ENCODE data around the gene PBX1.

Gene PBX1

GRCh38 chr1:164773102-164773501, 214.1 kb downstream of the PBX1 start:
- H3K9ac ChIP-seq (ENCODE audit: low read length), result no peak overlapping the region
- H2AFZ ChIP-seq (ENCODE audit: low read depth, low read length), result no peak overlapping the region
- H3K4me2 ChIP-seq (ENCODE audit: low read length), result no peak overlapping the region
- no peaks in the 10 kb centered on the region for H3K36me3 ChIP-seq (replicated peaks; ENCODE audit: low read depth, low read length)
- no peak for TF ChIP-seq EZH2phosphoT487 (IDR thresholded peaks at IDR 0.05; ENCODE audit: low read depth)
- TF ChIP-seq CTCF (IDR thresholded peaks at IDR 0.05; ENCODE audit: low read depth, low read length), result no peak
- peaks cover 3% of the 10 kb centered on the region; the same call in 1 of the 2 replicates for H3K27me3 ChIP-seq (ENCODE audit: low read depth, low read length)
- H4K20me1 ChIP-seq (ENCODE audit: insufficient read depth, low read length), result no peaks in the 10 kb centered on the region
- H3K9me3 ChIP-seq (ENCODE audit: insufficient read depth, low read length), result no peaks in the 10 kb centered on the region
- no peaks in the 10 kb centered on the region for H3K4me1 ChIP-seq (ENCODE audit: low read length)
- H3K4me3 ChIP-seq (ENCODE audit: low read length), result no peak overlapping the region
- no peaks in the 10 kb centered on the region for H3K79me2 ChIP-seq (ENCODE audit: low read length)
- no peak overlapping the region for H3K27ac ChIP-seq (ENCODE audit: low read length)

DNA sequence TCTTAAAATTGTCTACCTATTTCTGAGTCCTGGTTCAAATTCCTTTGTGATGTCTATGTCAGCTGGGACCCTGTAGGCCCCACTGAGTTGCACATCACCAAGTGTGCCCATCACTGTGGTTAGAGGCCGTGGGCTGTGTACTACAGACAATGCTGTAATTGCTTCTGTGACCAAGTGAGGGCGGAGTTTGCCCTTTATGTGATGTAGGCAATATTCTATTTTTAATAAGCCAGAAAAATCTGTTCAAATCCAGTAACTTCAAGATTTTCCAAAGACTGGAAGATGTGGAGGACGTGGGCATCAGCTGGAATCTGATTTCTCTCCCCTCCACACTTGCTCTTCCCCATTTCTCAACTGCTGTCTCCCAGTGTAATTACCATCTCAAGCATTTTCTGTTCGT, 215.4 kb downstream of the PBX1 start:
- Histone ChIP-seq H4K20me1 (ENCODE audit: insufficient read depth, low read length) (no peaks in the 10 kb centered on the region), H3K9me3 (ENCODE audit: insufficient read depth, low read length) (no peaks in the 10 kb centered on the region), H3K27ac (ENCODE audit: low read length) (no peak overlapping the region), H2AFZ (ENCODE audit: low read depth, low read length) (no peak overlapping the region), H3K36me3 (replicated peaks; ENCODE audit: low read depth, low read length) (no peaks in the 10 kb centered on the region), H3K27me3 (ENCODE audit: low read depth, low read length) (peaks cover 3% of the 10 kb centered on the region; the same call in 1 of the 2 replicates), H3K4me2 (ENCODE audit: low read length) (no peak overlapping the region), H3K4me3 (ENCODE audit: low read length) (no peak overlapping the region), H3K9ac (ENCODE audit: low read length) (no peak overlapping the region), H3K4me1 (ENCODE audit: low read length) (no peaks in the 10 kb centered on the region), H3K79me2 (ENCODE audit: low read length) (no peaks in the 10 kb centered on the region)
- TF ChIP-seq EZH2phosphoT487 (IDR thresholded peaks at IDR 0.05; ENCODE audit: low read depth) (no peak), CTCF (IDR thresholded peaks at IDR 0.05; ENCODE audit: low read depth, low read length) (peak; percentile 17; the same call in 1 of the 2 replicates)

GRCh38 chr1:164774819-164775654, 216.1 kb downstream of the PBX1 start:
- Histone ChIP-seq H3K27ac (ENCODE audit: low read length) (no peak overlapping the region), H3K4me3 (ENCODE audit: low read length) (no peak overlapping the region), H3K4me2 (ENCODE audit: low read length) (no peak overlapping the region), H2AFZ (ENCODE audit: low read depth, low read length) (no peak overlapping the region), H3K36me3 (replicated peaks; ENCODE audit: low read depth, low read length) (no peaks in the 10 kb centered on the region), H3K4me1 (ENCODE audit: low read length) (no peaks in the 10 kb centered on the region), H4K20me1 (ENCODE audit: insufficient read depth, low read length) (no peaks in the 10 kb centered on the region), H3K9ac (ENCODE audit: low read length) (no peak overlapping the region), H3K79me2 (ENCODE audit: low read length) (no peaks in the 10 kb centered on the region), H3K9me3 (ENCODE audit: insufficient read depth, low read length) (no peaks in the 10 kb centered on the region), H3K27me3 (ENCODE audit: low read depth, low read length) (peaks cover 7% of the 10 kb centered on the region)
- TF ChIP-seq CTCF (IDR thresholded peaks at IDR 0.05; ENCODE audit: low read depth, low read length) (no peak), EZH2phosphoT487 (IDR thresholded peaks at IDR 0.05; ENCODE audit: low read depth) (no peak)

DNA sequence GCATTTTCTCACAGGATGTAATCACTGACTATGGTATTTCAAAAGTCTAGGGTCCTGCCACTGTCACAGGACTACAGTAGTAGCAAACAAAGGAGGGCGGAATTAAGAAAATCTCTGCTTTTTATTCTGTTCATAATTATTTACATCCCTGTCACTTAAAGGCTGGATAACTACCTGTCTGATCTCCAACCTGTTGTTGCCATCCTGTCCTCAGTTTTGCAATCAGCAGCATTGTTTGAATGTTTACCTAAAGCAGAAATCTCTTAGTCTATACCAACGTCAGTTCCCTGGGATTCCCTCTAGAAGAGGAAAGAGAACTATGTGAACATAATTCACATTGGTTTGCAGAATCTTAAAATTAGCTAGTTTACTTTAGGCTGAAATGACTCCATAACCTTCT, 218.5 kb downstream of the PBX1 start:
- Histone ChIP-seq H3K4me2 (ENCODE audit: low read length) (no peak overlapping the region), H3K27me3 (ENCODE audit: low read depth, low read length) (peaks cover 23% of the 10 kb centered on the region), H3K27ac (ENCODE audit: low read length) (no peak overlapping the region), H3K9me3 (ENCODE audit: insufficient read depth, low read length) (no peaks in the 10 kb centered on the region), H4K20me1 (ENCODE audit: insufficient read depth, low read length) (no peaks in the 10 kb centered on the region), H3K4me3 (ENCODE audit: low read length) (no peak overlapping the region), H3K79me2 (ENCODE audit: low read length) (no peaks in the 10 kb centered on the region), H3K36me3 (replicated peaks; ENCODE audit: low read depth, low read length) (no peaks in the 10 kb centered on the region), H3K4me1 (ENCODE audit: low read length) (no peaks in the 10 kb centered on the region), H2AFZ (ENCODE audit: low read depth, low read length) (no peak overlapping the region), H3K9ac (ENCODE audit: low read length) (no peak overlapping the region)
- TF ChIP-seq CTCF (IDR thresholded peaks at IDR 0.05; ENCODE audit: low read depth, low read length) (no peak), EZH2phosphoT487 (IDR thresholded peaks at IDR 0.05; ENCODE audit: low read depth) (no peak)

Measured in OCI-LY3 (cell line).